Liver (tissue), 9 donors: ENCODE data around the gene C10orf105. TPM values are rescaled to one million over a fixed set of nuclear protein-coding genes. Genes with fewer than 3 reads are reported as not detected.
A peak's percentile ranks its signal among the peaks of the same experiment; 100 is the strongest.

ENCODE experiments used
- DNase-seq: peaks from one replicate; pipeline ENCODE4 v3.0.0-alpha.2; 2017; ENCODE audit warnings: low spot score
- H3K27ac ChIP-seq, 2 donors: one replicate each; pipeline ENCODE4 v1.7.0; 2013; ENCODE audit warnings: inconsistent platforms in 2 of 2, low read length in 2 of 2, control low read depth in 1 of 2, low read depth in 1 of 2, mild to moderate bottlenecking in 1 of 2
- H3K27me3 ChIP-seq, 4 donors: one replicate each; pipeline versions ENCODE4 v1.6.1 to v1.7.0; 2013; ENCODE audit warnings: low read length in 3 of 4, inconsistent platforms in 1 of 4, mild to moderate bottlenecking in 1 of 4, moderate library complexity in 1 of 4; ENCODE audit not compliant: control insufficient read depth in 4 of 4, insufficient read depth in 4 of 4
- H3K36me3 ChIP-seq, 4 donors: one replicate each; pipeline versions ENCODE4 v1.6.1 to v1.7.0; 2013; ENCODE audit warnings: low read length in 3 of 4, mild to moderate bottlenecking in 3 of 4, low read depth in 1 of 4, moderate library complexity in 1 of 4; ENCODE audit not compliant: control insufficient read depth in 4 of 4, insufficient read depth in 3 of 4
- H3K4me1 ChIP-seq, 4 donors: one replicate each; pipeline versions ENCODE4 v1.6.1 to v1.7.0; 2013; ENCODE audit warnings: low read length in 3 of 4, mild to moderate bottlenecking in 3 of 4, moderate library complexity in 1 of 4; ENCODE audit not compliant: control insufficient read depth in 4 of 4, insufficient read depth in 4 of 4
- H3K4me3 ChIP-seq, 3 donors: one replicate each; pipeline versions ENCODE4 v1.6.1 to v1.7.0; 2013; ENCODE audit warnings: low read length in 3 of 3, control low read depth in 1 of 3, low read depth in 1 of 3, mild to moderate bottlenecking in 1 of 3
- H3K9ac ChIP-seq, 2 donors: one replicate each; pipeline ENCODE4 v1.7.0; 2013; ENCODE audit warnings: low read length in 2 of 2, mild to moderate bottlenecking in 2 of 2, moderate library complexity in 2 of 2, control low read depth in 1 of 2, low read depth in 1 of 2
- H3K9me3 ChIP-seq, 4 donors: one replicate each; pipeline versions ENCODE4 v1.6.1 to v1.7.0; 2013; ENCODE audit warnings: low read length in 3 of 4; ENCODE audit not compliant: control insufficient read depth in 4 of 4
- CTCF ChIP-seq: fragments of 150-350 bp; IDR thresholded peaks from 2 replicates; pipeline ENCODE4 v1.5.1; 2017; ENCODE audit warnings: improper control_type of control experiment, low read depth, low read length; ENCODE audit not compliant: missing input control
- EGR1 ChIP-seq, 2 donors: IDR thresholded peaks; 2 replicates each; pipeline ENCODE4 v1.6.1; 2016 to 2018; ENCODE audit warnings: antibody characterized with exemption in 2 of 2, low read depth in 2 of 2
- FOXA1 ChIP-seq: IDR thresholded peaks from 2 replicates; pipeline ENCODE4 v1.6.1; 2016; ENCODE audit warnings: antibody characterized with exemption
- FOXA2 ChIP-seq: IDR thresholded peaks from 2 replicates; pipeline ENCODE4 v1.6.1; 2016; ENCODE audit warnings: antibody characterized with exemption
- GABPA ChIP-seq, 2 donors: IDR thresholded peaks in 1 of 2; conservative IDR thresholded peaks in 1 of 2; 2 replicates each; pipeline ENCODE4 v1.6.1; 2016; ENCODE audit warnings: antibody characterized with exemption in 2 of 2, mild to moderate bottlenecking in 1 of 2, moderate library complexity in 1 of 2
- HNF4A ChIP-seq, 2 donors: conservative IDR thresholded peaks; 2 replicates each; pipeline ENCODE4 v1.6.1; 2016; ENCODE audit warnings: antibody characterized with exemption in 2 of 2, mild to moderate bottlenecking in 2 of 2
- HNF4G ChIP-seq: IDR thresholded peaks from 2 replicates; pipeline ENCODE4 v1.6.1; 2016; ENCODE audit warnings: antibody characterized with exemption
- JUND ChIP-seq, 2 donors: IDR thresholded peaks; 2 replicates each; pipeline ENCODE4 v1.6.1; 2016; ENCODE audit warnings: antibody characterized with exemption in 2 of 2
- RAD21 ChIP-seq, 2 donors: IDR thresholded peaks; 2 replicates each; pipeline ENCODE4 v1.6.1; 2016; ENCODE audit warnings: antibody characterized with exemption in 2 of 2, mild to moderate bottlenecking in 2 of 2
- RXRA ChIP-seq, 2 donors: IDR thresholded peaks; 2 replicates each; pipeline ENCODE4 v1.6.1; 2017 to 2018; ENCODE audit warnings: antibody characterized with exemption in 2 of 2, mild to moderate bottlenecking in 1 of 2
- SP1 ChIP-seq: IDR thresholded peaks from 2 replicates; pipeline ENCODE4 v1.6.1; 2018; ENCODE audit warnings: antibody characterized with exemption, mild to moderate bottlenecking
- TAF1 ChIP-seq: conservative IDR thresholded peaks from 2 replicates; pipeline ENCODE4 v1.6.1; 2016; ENCODE audit warnings: antibody characterized with exemption, mild to moderate bottlenecking
- WGBS: extraction: QIAGEN DNeasy Blood & Tissue Kit; methylation state at CpG from one replicate; pipeline ENCODE4 v1.1.7; 2013; 5-methylcytosine and 5-hydroxymethylcytosine counted together
- polyA plus RNA-seq, 2 donors: library from polyadenylated mRNA; stranded (reverse) in 1 of 2; unstranded in 1 of 2; fragments of 200-250 nt in 1 of 2; fragments of >200 nt in 1 of 2; fragmentation: Nextera tagmentation in 1 of 2; extraction: Ambion mirVana in 1 of 2; gene quantifications; one replicate each; pipeline versions ENCODE4 v1.2.1 to v1.2.3, GENCODE V29; 2013 to 2015
- total RNA-seq, 2 donors: library from RNA; depleted of rRNA; stranded (reverse); fragments of >200 nt; gene quantifications; one replicate each; pipeline ENCODE4 v1.2.3, GENCODE V29; 2014
- TF ChIP-seq, protein P1 (sequence below): IDR thresholded peaks from 2 replicates; pipeline ENCODE4 v1.6.1; 2016; ENCODE audit warnings: antibody characterized with exemption, mild to moderate bottlenecking
- donor health status: healthy.
- donor health status: healthy.
- donor health status: healthy.
- donor health status: healthy.
- donor health status: healthy.

The C10orf105 gene
- total and polyA plus RNA-seq, 4 donors, result under 0.01 to 0.07 TPM; not detected in 2

GRCh38 chr10:71761105-71761511, 41.5 kb upstream of the C10orf105 start (continued):
- TF ChIP-seq RAD21 (IDR thresholded peaks at IDR 0.05) (no peak), EGR1 (IDR thresholded peaks at IDR 0.05; ENCODE audit: low read depth in 2 of 2) (no peak)

- no peak overlapping the region for H3K9ac ChIP-seq
- no peaks in the 10 kb centered on the region for H3K27me3 ChIP-seq
- H3K9me3 ChIP-seq, result no peaks in the 10 kb centered on the region
- WGBS, result 73% methylated on average over 11 of the region's 11 CpGs
- peak overlapping the region; percentile 54 to 55 for H3K27ac ChIP-seq
- H3K4me3 ChIP-seq, result no peak overlapping the region
- H3K4me1 ChIP-seq, result peaks cover 0 to 6% (median 4%) of the 10 kb centered on the region in 4 donors
- no peak for TF ChIP-seq CTCF
- TF ChIP-seq HNF4G, result no peak
- TF ChIP-seq SP1, result no peak
- no peak for TF ChIP-seq EGR1 (IDR thresholded peaks at IDR 0.05; ENCODE audit: low read depth in 2 of 2)
- no peak for TF ChIP-seq JUND (IDR thresholded peaks at IDR 0.05)
- no peak for TF ChIP-seq FOXA1
- TF ChIP-seq HNF4A (conservative IDR thresholded peaks at IDR 0.05), result no peak
- H3K36me3 ChIP-seq, result peaks cover 0 to 3% (median 2%) of the 10 kb centered on the region in 4 donors
- DNase-seq, result no peak
Measured at GRCh38 chr10:71757399-71757922, 37.9 kb upstream of the C10orf105 start.

GRCh38 chr10:71756311-71757191, 37.0 kb upstream of the C10orf105 start:
- Histone ChIP-seq H3K27me3 (no peaks in the 10 kb centered on the region), H3K9ac (peak overlapping the region in 1 of 2 donors; percentile 31), H3K9me3 (no peaks in the 10 kb centered on the region), H3K36me3 (peaks cover 0 to 3% (median 1%) of the 10 kb centered on the region in 4 donors), H3K27ac (peak overlapping the region; percentile 54 to 55), H3K4me1 (peaks cover 0 to 15% (median 4%) of the 10 kb centered on the region in 4 donors), H3K4me3 (no peak overlapping the region)
- WGBS, result 81% methylated on average over 12 of the region's 12 CpGs
- DNase-seq, result no peak
- no peak for TF ChIP-seq FOXA2
- TF ChIP-seq TAF1, result no peak
- no peak for TF ChIP-seq RXRA (IDR thresholded peaks at IDR 0.05)
- no peak for TF ChIP-seq GABPA (IDR thresholded peaks at IDR 0.05 in 1 of 2, conservative IDR thresholded peaks at IDR 0.05 in 1 of 2)
- TF ChIP-seq JUND (IDR thresholded peaks at IDR 0.05), result no peak
- TF ChIP-seq, protein P1, sequence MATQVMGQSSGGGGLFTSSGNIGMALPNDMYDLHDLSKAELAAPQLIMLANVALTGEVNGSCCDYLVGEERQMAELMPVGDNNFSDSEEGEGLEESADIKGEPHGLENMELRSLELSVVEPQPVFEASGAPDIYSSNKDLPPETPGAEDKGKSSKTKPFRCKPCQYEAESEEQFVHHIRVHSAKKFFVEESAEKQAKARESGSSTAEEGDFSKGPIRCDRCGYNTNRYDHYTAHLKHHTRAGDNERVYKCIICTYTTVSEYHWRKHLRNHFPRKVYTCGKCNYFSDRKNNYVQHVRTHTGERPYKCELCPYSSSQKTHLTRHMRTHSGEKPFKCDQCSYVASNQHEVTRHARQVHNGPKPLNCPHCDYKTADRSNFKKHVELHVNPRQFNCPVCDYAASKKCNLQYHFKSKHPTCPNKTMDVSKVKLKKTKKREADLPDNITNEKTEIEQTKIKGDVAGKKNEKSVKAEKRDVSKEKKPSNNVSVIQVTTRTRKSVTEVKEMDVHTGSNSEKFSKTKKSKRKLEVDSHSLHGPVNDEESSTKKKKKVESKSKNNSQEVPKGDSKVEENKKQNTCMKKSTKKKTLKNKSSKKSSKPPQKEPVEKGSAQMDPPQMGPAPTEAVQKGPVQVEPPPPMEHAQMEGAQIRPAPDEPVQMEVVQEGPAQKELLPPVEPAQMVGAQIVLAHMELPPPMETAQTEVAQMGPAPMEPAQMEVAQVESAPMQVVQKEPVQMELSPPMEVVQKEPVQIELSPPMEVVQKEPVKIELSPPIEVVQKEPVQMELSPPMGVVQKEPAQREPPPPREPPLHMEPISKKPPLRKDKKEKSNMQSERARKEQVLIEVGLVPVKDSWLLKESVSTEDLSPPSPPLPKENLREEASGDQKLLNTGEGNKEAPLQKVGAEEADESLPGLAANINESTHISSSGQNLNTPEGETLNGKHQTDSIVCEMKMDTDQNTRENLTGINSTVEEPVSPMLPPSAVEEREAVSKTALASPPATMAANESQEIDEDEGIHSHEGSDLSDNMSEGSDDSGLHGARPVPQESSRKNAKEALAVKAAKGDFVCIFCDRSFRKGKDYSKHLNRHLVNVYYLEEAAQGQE, result no peak
- TF ChIP-seq FOXA1, result no peak
- no peak for TF ChIP-seq SP1
